Measurements from ENCODE around the gene ACKR1. TPM values are rescaled to one million over a fixed set of nuclear protein-coding genes. Genes with fewer than 3 reads are reported as not detected.

The ACKR1 gene
- total and polyA plus RNA-seq, 2 donors (not counting 1 experiment from before 2014, with no cell fraction given): not detected

GRCh38 chr1:159208175-159208825 is 3.6 kb downstream of the ACKR1 start:
- Histone ChIP-seq H3K27me3 (ENCODE audit: control insufficient read depth, insufficient read depth, low read length) (peaks cover 2% of the 10 kb centered on the region), H3K4me2 (ENCODE audit: extremely low read depth, insufficient read depth, low read length) (no peak overlapping the region), H3K9me3 (ENCODE audit: control insufficient read depth, insufficient read depth, low read depth, low read length) (no peaks in the 10 kb centered on the region), H3K4me1 (ENCODE audit: control insufficient read depth, extremely low read depth, insufficient read depth, low read length) (no peaks in the 10 kb centered on the region), H3K36me3 (ENCODE audit: control insufficient read depth, insufficient read depth, low read length) (no peaks in the 10 kb centered on the region), H3K79me2 (ENCODE audit: control insufficient read depth, insufficient read depth, low read length) (no peaks in the 10 kb centered on the region), H3K9ac (ENCODE audit: insufficient read depth, low read length) (no peak overlapping the region), H2AFZ (ENCODE audit: low read length) (no peak overlapping the region), H3K4me3 (replicated peaks in 1 of 4; ENCODE audit: control extremely low read depth in 1 of 4, insufficient read depth in 1 of 4, low read depth in 3 of 4, low read length in 4 of 4) (no peak overlapping the region), H4K20me1 (ENCODE audit: control insufficient read depth, extremely low read depth, insufficient read depth, low read length) (peaks cover 2% of the 10 kb centered on the region), H3K27ac (ENCODE audit: insufficient read depth, low read length) (no peak overlapping the region)
- no peak for TF ChIP-seq EZH2 (IDR thresholded peaks at IDR 0.05; ENCODE audit: low read length, missing control alignments)
- TF ChIP-seq CTCF (conservative IDR thresholded peaks at IDR 0.05 in 1 of 2, IDR thresholded peaks at IDR 0.05 in 1 of 2; ENCODE audit: low read depth in 1 of 2, low read length in 2 of 2): no peak
- no peak for DNase-seq (ENCODE audit: low read depth in 2 of 2)

- no peaks in the 10 kb centered on the region for H3K79me2 ChIP-seq (ENCODE audit: control insufficient read depth, insufficient read depth, low read length)
- no peak overlapping the region for H2AFZ ChIP-seq (ENCODE audit: low read length)
- H4K20me1 ChIP-seq (ENCODE audit: control insufficient read depth, extremely low read depth, insufficient read depth, low read length): peaks cover 2% of the 10 kb centered on the region
- DNase-seq (ENCODE audit: low read depth in 2 of 2): no peak
- no peak overlapping the region for H3K9ac ChIP-seq (ENCODE audit: insufficient read depth, low read length)
- H3K27ac ChIP-seq (ENCODE audit: insufficient read depth, low read length): no peak overlapping the region
- H3K27me3 ChIP-seq (ENCODE audit: control insufficient read depth, insufficient read depth, low read length): peaks cover 2% of the 10 kb centered on the region
- H3K4me1 ChIP-seq (ENCODE audit: control insufficient read depth, extremely low read depth, insufficient read depth, low read length): no peaks in the 10 kb centered on the region
- no peak overlapping the region for H3K4me2 ChIP-seq (ENCODE audit: extremely low read depth, insufficient read depth, low read length)
- no peak overlapping the region for H3K4me3 ChIP-seq (replicated peaks in 1 of 4; ENCODE audit: control extremely low read depth in 1 of 4, insufficient read depth in 1 of 4, low read depth in 3 of 4, low read length in 4 of 4)
- no peak for TF ChIP-seq EZH2 (IDR thresholded peaks at IDR 0.05; ENCODE audit: low read length, missing control alignments)
- no peak for TF ChIP-seq CTCF (conservative IDR thresholded peaks at IDR 0.05 in 1 of 2, IDR thresholded peaks at IDR 0.05 in 1 of 2; ENCODE audit: low read depth in 1 of 2, low read length in 2 of 2)
- H3K36me3 ChIP-seq (ENCODE audit: control insufficient read depth, insufficient read depth, low read length): no peaks in the 10 kb centered on the region
- no peaks in the 10 kb centered on the region for H3K9me3 ChIP-seq (ENCODE audit: control insufficient read depth, insufficient read depth, low read depth, low read length)
Observed at GRCh38 chr1:159209061-159209460, 4.4 kb downstream of the ACKR1 start.

GRCh38 chr1:159211331-159212136 is 6.9 kb downstream of the ACKR1 start:
- no peak overlapping the region for H3K4me3 ChIP-seq (replicated peaks in 1 of 4; ENCODE audit: control extremely low read depth in 1 of 4, insufficient read depth in 1 of 4, low read depth in 3 of 4, low read length in 4 of 4)
- H3K36me3 ChIP-seq (ENCODE audit: control insufficient read depth, insufficient read depth, low read length): no peaks in the 10 kb centered on the region
- H3K4me2 ChIP-seq (ENCODE audit: extremely low read depth, insufficient read depth, low read length): no peak overlapping the region
- no peak overlapping the region for H2AFZ ChIP-seq (ENCODE audit: low read length)
- peaks cover 2% of the 10 kb centered on the region for H4K20me1 ChIP-seq (ENCODE audit: control insufficient read depth, extremely low read depth, insufficient read depth, low read length)
- no peaks in the 10 kb centered on the region for H3K9me3 ChIP-seq (ENCODE audit: control insufficient read depth, insufficient read depth, low read depth, low read length)
- no peaks in the 10 kb centered on the region for H3K79me2 ChIP-seq (ENCODE audit: control insufficient read depth, insufficient read depth, low read length)
- peak; percentile 18 to 47 for DNase-seq (ENCODE audit: low read depth in 2 of 2)
- TF ChIP-seq CTCF (conservative IDR thresholded peaks at IDR 0.05 in 1 of 2, IDR thresholded peaks at IDR 0.05 in 1 of 2; ENCODE audit: low read depth in 1 of 2, low read length in 2 of 2) (peak; percentile 64 to 89), EZH2 (IDR thresholded peaks at IDR 0.05; ENCODE audit: low read length, missing control alignments) (no peak)
- H3K27ac ChIP-seq (ENCODE audit: insufficient read depth, low read length): no peak overlapping the region
- no peak overlapping the region for H3K9ac ChIP-seq (ENCODE audit: insufficient read depth, low read length)
- H3K4me1 ChIP-seq (ENCODE audit: control insufficient read depth, extremely low read depth, insufficient read depth, low read length): no peaks in the 10 kb centered on the region
- H3K27me3 ChIP-seq (ENCODE audit: control insufficient read depth, insufficient read depth, low read length): peaks cover 2% of the 10 kb centered on the region

Data from fibroblast of lung (primary cell).